Keratinocyte (primary cell): ENCODE measurements around the gene SFSWAP. TPM values are rescaled to one million over a fixed set of nuclear protein-coding genes. Genes with fewer than 3 reads are reported as not detected.

ENCODE experiments used
- DNase-seq: peaks from one replicate; pipeline ENCODE4 v3.0.0-alpha.2; 2011; ENCODE audit warnings: low read depth, missing footprints, low spot score
- FAIRE-seq: peaks from 2 replicates; lab custom pipeline; 2011; peaks lifted over from hg19 to GRCh38; lab: Jason Lieb, UNC
- H2AFZ ChIP-seq: 2 replicates; pipeline ENCODE4 v1.6.0; 2012; ENCODE audit warnings: low read length, control low read depth, inconsistent platforms; ENCODE audit not compliant: control insufficient read depth
- H3K27ac ChIP-seq: 2 replicates; pipeline ENCODE4 v1.5.1; 2011; ENCODE audit warnings: low read length; ENCODE audit not compliant: control insufficient read depth, insufficient read depth
- H3K27me3 ChIP-seq: 3 replicates; pipeline ENCODE4 v1.6.0; 2011; ENCODE audit warnings: low read length; ENCODE audit not compliant: control insufficient read depth, insufficient read depth; ENCODE audit errors: extremely low read depth
- H3K36me3 ChIP-seq, 2 experiments: 2 replicates in 1 of 2; 3 replicates in 1 of 2; pipeline ENCODE4 v1.5.1; 2011; ENCODE audit warnings: low read length in 2 of 2, mild to moderate bottlenecking in 1 of 2; ENCODE audit not compliant: control insufficient read depth in 2 of 2, insufficient read depth in 2 of 2; ENCODE audit errors: extremely low read depth in 1 of 2
- H3K4me1 ChIP-seq: 3 replicates; pipeline ENCODE4 v1.5.1; 2011; ENCODE audit warnings: low read length; ENCODE audit not compliant: control insufficient read depth, insufficient read depth; ENCODE audit errors: extremely low read depth
- H3K4me2 ChIP-seq: 3 replicates; pipeline ENCODE4 v1.6.0; 2011; ENCODE audit warnings: low read depth, low read length; ENCODE audit not compliant: control insufficient read depth, insufficient read depth; ENCODE audit errors: extremely low read depth
- H3K4me3 ChIP-seq, 3 experiments: fragments of 200-600 bp in 1 of 3; sonication (generic) in 1 of 3; 2 replicates in 2 of 3; 3 replicates in 1 of 3; pipeline ENCODE4 v1.5.1; 2011 to 2016; ENCODE audit warnings: low read length in 3 of 3, mild to moderate bottlenecking in 3 of 3, control low read depth in 2 of 3, inconsistent platforms in 1 of 3, low read depth in 1 of 3, mixed read lengths in 1 of 3, mixed run types in 1 of 3, moderate library complexity in 1 of 3; ENCODE audit not compliant: control insufficient read depth in 2 of 3, insufficient read depth in 2 of 3; ENCODE audit errors: extremely low read depth in 1 of 3
- H3K79me2 ChIP-seq: 2 replicates; pipeline ENCODE4 v1.6.0; 2012; ENCODE audit warnings: low read length; ENCODE audit not compliant: control insufficient read depth, insufficient read depth
- H3K9ac ChIP-seq: 3 replicates; pipeline ENCODE4 v1.6.0; 2011; ENCODE audit warnings: low read length; ENCODE audit not compliant: control insufficient read depth, insufficient read depth; ENCODE audit errors: extremely low read depth
- H3K9me1 ChIP-seq: 3 replicates; pipeline ENCODE4 v1.6.0; 2011; ENCODE audit warnings: low read length; ENCODE audit not compliant: control insufficient read depth, insufficient read depth; ENCODE audit errors: extremely low read depth
- H3K9me3 ChIP-seq: 2 replicates; pipeline ENCODE4 v1.5.1; 2012; ENCODE audit warnings: low read depth, low read length; ENCODE audit not compliant: control insufficient read depth
- H4K20me1 ChIP-seq: 3 replicates; pipeline ENCODE4 v1.6.0; 2011; ENCODE audit warnings: low read length; ENCODE audit not compliant: control insufficient read depth, insufficient read depth; ENCODE audit errors: extremely low read depth
- EZH2 ChIP-seq: IDR thresholded peaks from one replicate; pipeline ENCODE4 v1.6.1; 2012; ENCODE audit warnings: inconsistent platforms, mild to moderate bottlenecking, low read length, moderate library complexity
- dilution Hi-C: fragments of 300-500 bp; cut with MboI; formaldehyde crosslinking; loops from one replicate; pipeline ENCODE4 v1.7.0; 2020; ENCODE audit warnings: low sequenced_read_pairs; ENCODE audit not compliant: extremely low pct_ligation_motif_present
- polyA plus RNA-seq, 5 experiments: library from polyadenylated mRNA; depleted of rRNA in 3 of 5; stranded (reverse) in 3 of 5; stranded (forward) in 1 of 5; unstranded in 1 of 5; fragments of >200 nt; gene quantifications; 1 replicate in 1 of 5; 2 replicates in 3 of 5; 3 replicates in 1 of 5; pipeline versions ENCODE4 v1.2.1 to v1.2.3, GENCODE V29; 2011 to 2012; ENCODE audit warnings: missing spikeins in 2 of 5, low read depth in 1 of 5, low replicate concordance in 1 of 5
- TF ChIP-seq, protein P1 (sequence below), 3 experiments: IDR thresholded peaks in 1 of 3; conservative IDR thresholded peaks in 1 of 3; optimal IDR thresholded peaks in 1 of 3; 2 replicates in 2 of 3; 3 replicates in 1 of 3; pipeline versions ENCODE3 to v1.5.1; 2011; ENCODE audit warnings: low read length in 3 of 3, mild to moderate bottlenecking in 3 of 3, moderate library complexity in 2 of 3, control low read depth in 1 of 3, inconsistent platforms in 1 of 3; ENCODE audit not compliant: insufficient read depth in 2 of 3; ENCODE audit errors: extremely low read depth in 1 of 3

SFSWAP gene
- polyA plus RNA-seq, 1 donor (not counting 4 experiments of a cell fraction or from before 2014, with no cell fraction given) = 13.1 TPM

DNA sequence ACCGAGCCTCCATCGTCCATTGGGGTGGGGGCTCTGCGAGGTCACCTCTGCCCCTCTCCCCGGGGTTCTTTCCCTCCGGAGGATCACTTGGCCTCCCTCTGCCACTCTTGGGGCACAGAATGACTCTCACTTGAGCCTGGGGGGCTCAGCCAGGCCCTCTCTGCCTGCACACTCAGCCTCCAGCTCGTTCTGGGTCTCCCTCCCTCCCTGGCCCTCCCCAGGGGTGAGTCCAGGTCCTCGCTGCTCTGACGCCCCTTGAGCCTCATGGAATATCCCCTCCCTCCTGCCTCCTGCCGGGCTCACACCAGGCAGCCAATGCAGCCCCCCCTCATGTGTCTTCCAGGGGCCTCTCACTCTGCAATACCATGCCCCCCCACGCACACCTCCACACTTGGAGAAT lies 17.7 kb upstream of the SFSWAP start:
- Histone ChIP-seq H2AFZ (no peak overlapping the region), H3K9me1 (no peaks in the 10 kb centered on the region), H3K4me3 (no peak overlapping the region), H3K27me3 (no peaks in the 10 kb centered on the region), H3K9me3 (no peaks in the 10 kb centered on the region), H3K4me1 (no peaks in the 10 kb centered on the region), H3K36me3 (no peaks in the 10 kb centered on the region), H3K9ac (no peak overlapping the region), H3K79me2 (no peaks in the 10 kb centered on the region), H3K4me2 (no peak overlapping the region), H4K20me1 (no peaks in the 10 kb centered on the region), H3K27ac (no peak overlapping the region)
- dilution Hi-C loops = no loop called here
- TF ChIP-seq, protein P1, sequence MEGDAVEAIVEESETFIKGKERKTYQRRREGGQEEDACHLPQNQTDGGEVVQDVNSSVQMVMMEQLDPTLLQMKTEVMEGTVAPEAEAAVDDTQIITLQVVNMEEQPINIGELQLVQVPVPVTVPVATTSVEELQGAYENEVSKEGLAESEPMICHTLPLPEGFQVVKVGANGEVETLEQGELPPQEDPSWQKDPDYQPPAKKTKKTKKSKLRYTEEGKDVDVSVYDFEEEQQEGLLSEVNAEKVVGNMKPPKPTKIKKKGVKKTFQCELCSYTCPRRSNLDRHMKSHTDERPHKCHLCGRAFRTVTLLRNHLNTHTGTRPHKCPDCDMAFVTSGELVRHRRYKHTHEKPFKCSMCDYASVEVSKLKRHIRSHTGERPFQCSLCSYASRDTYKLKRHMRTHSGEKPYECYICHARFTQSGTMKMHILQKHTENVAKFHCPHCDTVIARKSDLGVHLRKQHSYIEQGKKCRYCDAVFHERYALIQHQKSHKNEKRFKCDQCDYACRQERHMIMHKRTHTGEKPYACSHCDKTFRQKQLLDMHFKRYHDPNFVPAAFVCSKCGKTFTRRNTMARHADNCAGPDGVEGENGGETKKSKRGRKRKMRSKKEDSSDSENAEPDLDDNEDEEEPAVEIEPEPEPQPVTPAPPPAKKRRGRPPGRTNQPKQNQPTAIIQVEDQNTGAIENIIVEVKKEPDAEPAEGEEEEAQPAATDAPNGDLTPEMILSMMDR (optimal IDR thresholded peaks at IDR 0.05 in 1 of 3, IDR thresholded peaks at IDR 0.05 in 1 of 3, conservative IDR thresholded peaks at IDR 0.05 in 1 of 3; ENCODE audit: extremely low read depth in 1 of 3, insufficient read depth in 2 of 3, low read length in 3 of 3) = no peak
- FAIRE-seq (no peak), DNase-seq (no peak)

DNA sequence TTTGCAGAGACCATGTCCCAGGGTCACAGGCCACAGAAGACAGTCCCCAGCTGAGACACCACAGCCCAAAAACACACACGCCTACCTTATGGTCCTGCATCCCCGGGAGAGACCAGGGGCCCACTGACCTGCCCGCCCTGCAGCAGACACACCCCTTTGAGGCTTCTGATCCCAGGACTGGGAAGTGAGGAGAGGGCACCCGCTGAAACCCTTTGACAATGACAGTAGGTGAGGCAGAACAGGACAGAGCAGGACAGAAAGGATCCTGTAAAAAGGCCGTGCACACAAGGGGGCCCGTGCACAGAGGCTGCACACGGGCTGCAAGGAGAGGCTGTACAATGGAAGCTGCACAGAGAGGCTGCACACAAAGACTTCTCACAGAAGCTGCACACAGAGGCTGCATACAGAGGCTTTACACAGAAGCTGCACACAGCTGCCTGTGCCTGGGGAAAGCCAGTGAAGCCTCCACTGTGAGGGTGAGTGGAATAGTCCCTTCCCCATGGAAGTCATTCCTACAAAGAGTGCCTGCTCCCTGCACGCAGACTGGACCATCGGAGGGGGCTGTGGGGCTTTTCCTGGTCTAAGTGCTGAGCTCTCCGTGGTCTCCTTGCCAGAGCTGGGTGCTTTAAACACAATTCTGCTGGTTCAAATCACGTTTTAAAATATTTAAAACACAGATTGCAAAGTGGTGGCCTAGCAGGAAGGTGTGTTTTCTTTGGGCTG lies 16.6 kb upstream of the SFSWAP start:
- H3K4me1 ChIP-seq = no peaks in the 10 kb centered on the region
- no peak for TF ChIP-seq EZH2
- TF ChIP-seq, protein P1 (optimal IDR thresholded peaks at IDR 0.05 in 1 of 3, IDR thresholded peaks at IDR 0.05 in 1 of 3, conservative IDR thresholded peaks at IDR 0.05 in 1 of 3; ENCODE audit: extremely low read depth in 1 of 3, insufficient read depth in 2 of 3, low read length in 3 of 3) = no peak
- H3K36me3 ChIP-seq = no peaks in the 10 kb centered on the region
- no peak overlapping the region for H3K4me2 ChIP-seq
- no peaks in the 10 kb centered on the region for H3K9me1 ChIP-seq
- H3K27ac ChIP-seq = no peak overlapping the region
- H3K9ac ChIP-seq = no peak overlapping the region
- no peaks in the 10 kb centered on the region for H3K9me3 ChIP-seq
- no peaks in the 10 kb centered on the region for H3K79me2 ChIP-seq
- dilution Hi-C loops = no loop called here
- no peak for FAIRE-seq
- no peak overlapping the region for H3K4me3 ChIP-seq
- H4K20me1 ChIP-seq = no peaks in the 10 kb centered on the region
- H2AFZ ChIP-seq = no peak overlapping the region
- no peak for DNase-seq
- H3K27me3 ChIP-seq = no peaks in the 10 kb centered on the region
